Left lung (tissue), 10 donors: Measurements from ENCODE around the gene HOXC12. TPM values are rescaled to one million over a fixed set of nuclear protein-coding genes. Genes with fewer than 3 reads are reported as not detected.

ENCODE experiments used
- ATAC-seq: fragments of 200-7000 bp; cut with Tn5 transposase; one replicate; pipeline ENCODE4 v1.9.1; 2020; ENCODE audit warnings: moderate library complexity
- DNase-seq, 4 donors: peaks; one replicate each; pipeline ENCODE4 v3.0.0-alpha.2; 2013 to 2020
- H3K27ac ChIP-seq, 2 donors: fragments of 200-600 bp; sonication (generic) in 1 of 2; one replicate each; pipeline versions ENCODE4 v1.5.0 to v1.8.0; 2020 to 2021
- H3K27me3 ChIP-seq, 2 donors: fragments of 200-600 bp; sonication (generic) in 1 of 2; one replicate each; pipeline versions ENCODE4 v1.5.0 to v1.8.0; 2020 to 2021
- H3K36me3 ChIP-seq, 2 donors: fragments of 200-600 bp; sonication (generic) in 1 of 2; one replicate each; pipeline versions ENCODE4 v1.5.0 to v1.8.0; 2020 to 2021
- H3K4me1 ChIP-seq, 2 donors: fragments of 200-600 bp; one replicate each; pipeline ENCODE4 v1.8.0; 2021
- H3K4me3 ChIP-seq, 2 donors: fragments of 200-600 bp; sonication (generic) in 1 of 2; one replicate each; pipeline versions ENCODE4 v1.5.0 to v1.8.0; 2020 to 2021; ENCODE audit warnings: mild to moderate bottlenecking in 1 of 2
- H3K9me3 ChIP-seq, 2 donors: fragments of 200-600 bp; sonication (generic) in 1 of 2; one replicate each; pipeline versions ENCODE4 v1.5.0 to v1.8.0; 2020 to 2021
- CTCF ChIP-seq, 2 donors: fragments of 200-600 bp; sonication (generic) in 1 of 2; IDR thresholded peaks; one replicate each; pipeline versions ENCODE4 v1.5.0 to v1.8.0; 2021; ENCODE audit warnings: antibody characterized with exemption in 2 of 2
- intact Hi-C, 2 donors: fragments of 100-400 bp; cut with DNase I; formaldehyde crosslinking; loops; one replicate each; pipeline versions ENCODE4 v1.11.2 to v1.14.2; 2022
- polyA plus RNA-seq, 6 donors: library from polyadenylated mRNA; unstranded; fragments of 120-200 nt; gene quantifications; one replicate each; pipeline ENCODE4 v1.2.1, GENCODE V29; 2013; ENCODE audit not compliant: insufficient read length in 6 of 6
- total RNA-seq, 2 donors: library from RNA; stranded (reverse); fragmentation: NEBNext Ultra II Directional; extraction: Animal tissue kit (Norgen Biotek cat#: 25700); gene quantifications; one replicate each; pipeline ENCODE4 v1.2.1, GENCODE V29; 2021
- donor health status: DM: no; HTN: yes; CAD: no.
- donor health status: DM: no; HTN: no; CAD: no.

HOXC12 gene
- total and polyA plus RNA-seq, 8 donors: not detected

GRCh38 chr12:53927220-53928029 lies 27.3 kb upstream of the HOXC12 start:
- peak in 1 of 4 donors; percentile 48 for DNase-seq
- intact Hi-C loops: no loop called here
- no peak for TF ChIP-seq CTCF (IDR thresholded peaks at IDR 0.05)

GRCh38 chr12:53928054-53928835 lies 26.5 kb upstream of the HOXC12 start:
- intact Hi-C loops: no loop called here
- no peak for TF ChIP-seq CTCF (IDR thresholded peaks at IDR 0.05)
- H3K36me3 ChIP-seq: no peaks in the 10 kb centered on the region
- ATAC-seq (no peak), DNase-seq (no peak)
- no peaks in the 10 kb centered on the region for H3K4me1 ChIP-seq
- H3K9me3 ChIP-seq: no peaks in the 10 kb centered on the region
- no peak overlapping the region for H3K4me3 ChIP-seq
- peaks cover 97 to 100% of the 10 kb centered on the region in 2 donors for H3K27me3 ChIP-seq
- no peak overlapping the region for H3K27ac ChIP-seq

More at GRCh38 chr12:53927220-53928029, 27.3 kb upstream of the HOXC12 start:
- Histone ChIP-seq H3K36me3 (no peaks in the 10 kb centered on the region), H3K4me1 (no peaks in the 10 kb centered on the region), H3K9me3 (no peaks in the 10 kb centered on the region), H3K27me3 (peaks cover 97 to 100% of the 10 kb centered on the region in 2 donors), H3K27ac (no peak overlapping the region), H3K4me3 (no peak overlapping the region)
- no peak for ATAC-seq

- Histone ChIP-seq H3K4me3 (no peak overlapping the region), H3K36me3 (no peaks in the 10 kb centered on the region), H3K27ac (no peak overlapping the region), H3K9me3 (no peaks in the 10 kb centered on the region), H3K27me3 (peaks cover 99 to 100% of the 10 kb centered on the region in 2 donors), H3K4me1 (no peaks in the 10 kb centered on the region)
- ATAC-seq (no peak), DNase-seq (no peak)
- intact Hi-C loops: no loop called here
- no peak for TF ChIP-seq CTCF (IDR thresholded peaks at IDR 0.05)
These were observed 25.2 kb upstream of the HOXC12 start for GRCh38 chr12:53929527-53929926.

GRCh38 chr12:53930591-53931255 lies 24.0 kb upstream of the HOXC12 start:
- TF ChIP-seq CTCF (IDR thresholded peaks at IDR 0.05): no peak
- Histone ChIP-seq H3K4me3 (no peak overlapping the region), H3K4me1 (no peaks in the 10 kb centered on the region), H3K27me3 (peaks cover 100% of the 10 kb centered on the region in 2 donors), H3K27ac (no peak overlapping the region), H3K36me3 (no peaks in the 10 kb centered on the region), H3K9me3 (no peaks in the 10 kb centered on the region)
- no peak for DNase-seq
- ATAC-seq: no peak
- intact Hi-C loops: no loop called here
